Transverse colon (tissue), 4 donors: ENCODE measurements around the gene RAD52.

ENCODE experiments used
- EP300 ChIP-seq: sonication (generic); formaldehyde crosslinking; IDR thresholded peaks from one replicate; pipeline ENCODE4 v1.6.1; 2017; ENCODE audit warnings: antibody characterized with exemption, low read depth
- POLR2A ChIP-seq: fragments of 450-650 bp; IDR thresholded peaks from one replicate; pipeline ENCODE4 v1.6.1; 2016; ENCODE audit warnings: antibody characterized with exemption, mild to moderate bottlenecking, moderate library complexity
- POLR2AphosphoS5 ChIP-seq, 3 donors: sonication (generic); formaldehyde crosslinking; IDR thresholded peaks; one replicate each; pipeline ENCODE4 v1.6.1; 2016; ENCODE audit warnings: antibody characterized with exemption in 3 of 3
- TF ChIP-seq, protein P1 (sequence below), 5 experiments: fragments of 200-600 bp in 3 of 5; fragments of 450-650 bp in 2 of 5; sonication (generic) in 3 of 5; IDR thresholded peaks; 1 replicate in 2 of 5; 2 replicates in 3 of 5; pipeline ENCODE4 v1.5.1; 2016 to 2017; ENCODE audit warnings: antibody characterized with exemption in 5 of 5, inconsistent platforms in 3 of 5, mild to moderate bottlenecking in 2 of 5, moderate library complexity in 1 of 5

DNA sequence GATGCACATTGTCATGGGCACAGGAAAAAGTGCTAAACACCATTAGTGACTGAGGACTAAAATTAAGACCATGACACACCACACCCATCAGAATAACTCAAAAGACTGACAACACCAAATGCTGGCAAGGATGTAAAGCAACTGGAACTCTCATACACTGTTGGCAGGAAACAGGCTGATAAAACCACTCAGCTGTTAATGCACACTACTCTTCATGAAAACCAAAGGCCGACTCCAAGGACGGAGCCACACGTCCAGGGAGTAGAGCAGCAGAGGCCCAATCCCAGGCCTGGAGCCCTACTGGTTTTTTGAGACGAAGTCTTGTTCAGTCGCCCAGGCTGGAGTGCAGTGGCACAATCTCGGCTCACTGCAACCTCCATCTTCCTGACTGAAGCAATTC is 6.4 kb downstream of the RAD52 start:
- TF ChIP-seq, protein P1, sequence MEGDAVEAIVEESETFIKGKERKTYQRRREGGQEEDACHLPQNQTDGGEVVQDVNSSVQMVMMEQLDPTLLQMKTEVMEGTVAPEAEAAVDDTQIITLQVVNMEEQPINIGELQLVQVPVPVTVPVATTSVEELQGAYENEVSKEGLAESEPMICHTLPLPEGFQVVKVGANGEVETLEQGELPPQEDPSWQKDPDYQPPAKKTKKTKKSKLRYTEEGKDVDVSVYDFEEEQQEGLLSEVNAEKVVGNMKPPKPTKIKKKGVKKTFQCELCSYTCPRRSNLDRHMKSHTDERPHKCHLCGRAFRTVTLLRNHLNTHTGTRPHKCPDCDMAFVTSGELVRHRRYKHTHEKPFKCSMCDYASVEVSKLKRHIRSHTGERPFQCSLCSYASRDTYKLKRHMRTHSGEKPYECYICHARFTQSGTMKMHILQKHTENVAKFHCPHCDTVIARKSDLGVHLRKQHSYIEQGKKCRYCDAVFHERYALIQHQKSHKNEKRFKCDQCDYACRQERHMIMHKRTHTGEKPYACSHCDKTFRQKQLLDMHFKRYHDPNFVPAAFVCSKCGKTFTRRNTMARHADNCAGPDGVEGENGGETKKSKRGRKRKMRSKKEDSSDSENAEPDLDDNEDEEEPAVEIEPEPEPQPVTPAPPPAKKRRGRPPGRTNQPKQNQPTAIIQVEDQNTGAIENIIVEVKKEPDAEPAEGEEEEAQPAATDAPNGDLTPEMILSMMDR (IDR thresholded peaks at IDR 0.05) = no peak
- TF ChIP-seq POLR2AphosphoS5 (IDR thresholded peaks at IDR 0.05) = no peak
- TF ChIP-seq EP300 = no peak
- no peak for TF ChIP-seq POLR2A
